LNCAP (cell line): ENCODE measurements around the gene FTO.

ENCODE experiments used
- TF ChIP-seq, protein P1 (sequence below): fragments of 450-650 bp; IDR thresholded peaks from 2 replicates; pipeline ENCODE4 v1.5.1; 2017; ENCODE audit warnings: mild to moderate bottlenecking

Gene FTO

GRCh38 chr16:53864819-53865493, 161.0 kb downstream of the FTO start:
- TF ChIP-seq, protein P1, sequence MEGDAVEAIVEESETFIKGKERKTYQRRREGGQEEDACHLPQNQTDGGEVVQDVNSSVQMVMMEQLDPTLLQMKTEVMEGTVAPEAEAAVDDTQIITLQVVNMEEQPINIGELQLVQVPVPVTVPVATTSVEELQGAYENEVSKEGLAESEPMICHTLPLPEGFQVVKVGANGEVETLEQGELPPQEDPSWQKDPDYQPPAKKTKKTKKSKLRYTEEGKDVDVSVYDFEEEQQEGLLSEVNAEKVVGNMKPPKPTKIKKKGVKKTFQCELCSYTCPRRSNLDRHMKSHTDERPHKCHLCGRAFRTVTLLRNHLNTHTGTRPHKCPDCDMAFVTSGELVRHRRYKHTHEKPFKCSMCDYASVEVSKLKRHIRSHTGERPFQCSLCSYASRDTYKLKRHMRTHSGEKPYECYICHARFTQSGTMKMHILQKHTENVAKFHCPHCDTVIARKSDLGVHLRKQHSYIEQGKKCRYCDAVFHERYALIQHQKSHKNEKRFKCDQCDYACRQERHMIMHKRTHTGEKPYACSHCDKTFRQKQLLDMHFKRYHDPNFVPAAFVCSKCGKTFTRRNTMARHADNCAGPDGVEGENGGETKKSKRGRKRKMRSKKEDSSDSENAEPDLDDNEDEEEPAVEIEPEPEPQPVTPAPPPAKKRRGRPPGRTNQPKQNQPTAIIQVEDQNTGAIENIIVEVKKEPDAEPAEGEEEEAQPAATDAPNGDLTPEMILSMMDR = no peak

DNA sequence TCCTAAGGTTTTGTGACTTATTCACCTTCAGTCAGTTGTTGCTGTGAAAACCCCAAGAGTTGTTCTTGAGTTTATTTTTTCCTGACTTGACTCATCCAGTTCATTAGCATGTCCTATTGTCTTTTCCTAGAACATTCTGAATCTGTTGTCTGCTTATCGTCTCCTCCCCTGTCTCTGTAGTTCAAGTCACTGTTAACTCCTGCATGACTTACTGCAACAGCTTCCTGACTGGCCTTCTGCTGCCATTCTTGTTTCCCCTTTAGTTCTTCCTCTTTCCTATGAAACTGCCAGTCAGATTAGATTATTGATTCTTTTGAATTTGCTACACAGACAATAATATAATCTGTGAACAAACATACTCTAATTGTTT, 161.5 kb downstream of the FTO start:
- TF ChIP-seq, protein P1 = no peak

GRCh38 chr16:53866520-53866919, 162.6 kb downstream of the FTO start:
- TF ChIP-seq, protein P1 = no peak

DNA sequence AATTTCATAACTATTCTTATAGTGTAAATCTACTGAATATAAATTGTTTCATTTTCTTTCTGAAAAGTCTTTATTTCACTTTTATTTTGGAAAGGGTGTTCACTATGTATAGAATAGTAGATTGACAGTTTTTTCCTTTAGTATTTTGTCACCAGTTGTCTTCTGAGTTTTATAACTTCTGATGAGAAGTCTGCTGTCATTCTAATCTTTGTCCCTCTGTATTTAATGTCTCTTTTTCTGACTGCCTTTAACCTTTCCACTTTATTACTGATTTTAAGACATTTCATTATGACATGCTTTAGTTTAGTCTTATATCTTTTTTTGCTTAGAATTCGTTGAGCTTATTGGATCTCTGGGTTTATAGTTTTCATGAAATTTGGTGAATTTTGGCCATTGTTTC, 166.9 kb downstream of the FTO start:
- TF ChIP-seq, protein P1 = no peak

- TF ChIP-seq, protein P1 = no peak
Measured at GRCh38 chr16:53872248-53873221, 168.6 kb downstream of the FTO start.

DNA sequence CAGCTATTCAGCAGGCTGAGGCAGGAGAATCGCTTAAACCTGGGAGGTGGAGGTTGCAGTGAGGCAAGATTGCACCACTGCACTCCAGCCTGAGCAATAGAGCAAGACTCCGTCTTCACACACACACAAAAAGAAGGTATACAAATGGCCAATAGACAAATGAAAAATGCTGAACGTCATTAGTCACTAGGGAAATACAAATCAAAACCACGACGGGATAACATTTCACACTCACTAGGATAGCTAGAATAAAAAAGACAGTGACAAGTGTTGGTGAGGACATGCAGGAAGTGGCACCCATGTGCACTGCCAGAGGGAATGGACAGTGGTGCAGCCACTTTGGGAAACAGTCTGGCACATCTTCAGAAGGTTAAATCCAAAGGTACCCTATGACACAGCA, 172.9 kb downstream of the FTO start:
- TF ChIP-seq, protein P1 = no peak

DNA sequence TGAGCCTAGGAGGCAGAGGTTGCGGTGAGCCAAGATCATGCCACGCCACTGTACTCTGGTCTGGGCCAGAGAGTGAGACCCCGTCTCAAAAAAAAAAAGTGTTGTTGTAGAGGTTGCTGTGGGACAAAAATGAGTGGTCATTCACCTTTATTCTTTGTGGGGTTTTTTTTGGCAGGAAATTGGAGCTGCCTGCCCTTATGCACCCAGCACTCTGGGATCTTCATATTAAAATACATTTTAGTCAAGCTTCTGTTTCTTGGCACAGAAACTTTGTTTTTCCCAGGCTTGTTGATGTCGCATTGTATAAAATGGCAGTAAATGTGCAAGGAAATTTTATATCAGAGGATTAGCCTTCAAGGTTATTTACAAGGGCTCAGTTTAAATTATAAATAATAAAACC, 174.3 kb downstream of the FTO start:
- TF ChIP-seq, protein P1 = no peak
